ENCODE results near the gene CDK5R1.

GRCh38 chr17:32493571-32493970 lies 6.8 kb downstream of the CDK5R1 start:
- TF ChIP-seq CTCF (optimal IDR thresholded peaks at IDR 0.05 in 1 of 3, IDR thresholded peaks at IDR 0.05 in 1 of 3, conservative IDR thresholded peaks at IDR 0.05 in 1 of 3; ENCODE audit: extremely low read depth in 1 of 3, insufficient read depth in 2 of 3, low read length in 3 of 3) (no peak), EZH2 (IDR thresholded peaks at IDR 0.05; ENCODE audit: low read length) (no peak)

All from keratinocyte (primary cell).